HEK293 (cell line): ENCODE results near the gene PTP4A1.

Experiments used
- CTCF ChIA-PET: fragments of 350-600 bp; formaldehyde crosslinking; extraction: SDS; loops from one replicate; lab custom pipeline; 2021; ENCODE audit warnings: antibody characterized with exemption; lab: Yijun Ruan, JAX
- POLR2A ChIA-PET: fragments of 300-600 bp; formaldehyde crosslinking; extraction: SDS; loops from one replicate; lab custom pipeline; 2020; ENCODE audit warnings: antibody characterized with exemption, inconsistent platforms; lab: Yijun Ruan, JAX
- H3K27ac ChIP-seq: fragments of 200-500 bp; sonication (Bioruptor generic); 2 replicates; pipeline ENCODE4 v1.5.1; 2014; ENCODE audit warnings: low read depth, low read length, control low read depth, inconsistent platforms; ENCODE audit errors: extremely low read depth
- H3K36me3 ChIP-seq, 2 experiments: fragments of 200-500 bp in 1 of 2; sonication (Bioruptor generic) in 1 of 2; 1 replicate in 1 of 2; 2 replicates in 1 of 2; pipeline ENCODE4 v1.5.1; 2014 to 2017; ENCODE audit warnings: inconsistent platforms in 2 of 2, low read length in 2 of 2; ENCODE audit not compliant: control insufficient read depth in 2 of 2, insufficient read depth in 1 of 2
- H3K4me1 ChIP-seq: fragments of 200-500 bp; sonication (Bioruptor generic); 2 replicates; pipeline ENCODE4 v1.5.1; 2014; ENCODE audit warnings: mild to moderate bottlenecking, low read length, inconsistent platforms; ENCODE audit not compliant: control insufficient read depth, insufficient read depth
- H3K4me3 ChIP-seq: 2 replicates; pipeline ENCODE4 v1.5.1; 2011; ENCODE audit warnings: low read depth, mild to moderate bottlenecking, control low read depth, low read length, moderate library complexity
- H3K9me3 ChIP-seq: fragments of 200-500 bp; sonication (Bioruptor generic); 2 replicates; pipeline ENCODE4 v1.5.1; 2014; ENCODE audit warnings: low read depth, low read length, inconsistent platforms; ENCODE audit not compliant: control insufficient read depth, insufficient read depth
- EGR2 ChIP-seq: fragments of 450-650 bp; formaldehyde crosslinking; IDR thresholded peaks from 2 replicates; pipeline ENCODE4 v1.5.1; 2016; ENCODE audit warnings: low read depth, missing biosample characterization, missing genetic modification characterization
- ELK4 ChIP-seq: IDR thresholded peaks from 2 replicates; pipeline ENCODE4 v1.6.1; 2011; ENCODE audit warnings: mild to moderate bottlenecking, low read depth, low read length, borderline replicate concordance
- REPIN1 ChIP-seq: fragments of 450-650 bp; formaldehyde crosslinking; IDR thresholded peaks from 2 replicates; pipeline ENCODE4 v1.5.1; 2017; ENCODE audit warnings: missing biosample characterization, missing genetic modification characterization, low read depth
- SP3 ChIP-seq: fragments of 450-650 bp; formaldehyde crosslinking; IDR thresholded peaks from 2 replicates; pipeline ENCODE4 v1.5.1; 2016; ENCODE audit warnings: missing biosample characterization, missing genetic modification characterization
- YY2 ChIP-seq: fragments of 450-650 bp; formaldehyde crosslinking; IDR thresholded peaks from 2 replicates; pipeline ENCODE4 v1.5.1; 2016; ENCODE audit warnings: missing biosample characterization, missing genetic modification characterization
- ZNF112 ChIP-seq: fragments of 450-650 bp; formaldehyde crosslinking; IDR thresholded peaks from 2 replicates; pipeline ENCODE4 v1.5.0; 2017; ENCODE audit warnings: missing biosample characterization, missing genetic modification characterization
- ZNF157 ChIP-seq: fragments of 450-650 bp; formaldehyde crosslinking; IDR thresholded peaks from 2 replicates; pipeline ENCODE4 v1.5.1; 2016; ENCODE audit warnings: missing biosample characterization, missing genetic modification characterization
- ZNF19 ChIP-seq: fragments of 450-650 bp; formaldehyde crosslinking; IDR thresholded peaks from 2 replicates; pipeline ENCODE4; 2016; ENCODE audit warnings: missing biosample characterization, missing genetic modification characterization, low read depth
- ZNF2 ChIP-seq: fragments of 450-650 bp; formaldehyde crosslinking; IDR thresholded peaks from 2 replicates; pipeline ENCODE4 v1.5.1; 2016; ENCODE audit warnings: missing biosample characterization, missing genetic modification characterization
- ZNF239 ChIP-seq: fragments of 450-650 bp; formaldehyde crosslinking; IDR thresholded peaks from 2 replicates; pipeline ENCODE4 v1.5.1; 2016; ENCODE audit warnings: missing biosample characterization, missing genetic modification characterization
- ZNF501 ChIP-seq: fragments of 450-650 bp; formaldehyde crosslinking; IDR thresholded peaks from 2 replicates; pipeline ENCODE4 v1.5.1; 2016; ENCODE audit warnings: missing biosample characterization, missing genetic modification characterization
- ZNF518A ChIP-seq: fragments of 450-650 bp; formaldehyde crosslinking; conservative IDR thresholded peaks from 2 replicates; pipeline ENCODE4 v1.5.1; 2016; ENCODE audit warnings: low read depth, missing biosample characterization, missing genetic modification characterization
- ZNF621 ChIP-seq: fragments of 450-650 bp; formaldehyde crosslinking; IDR thresholded peaks from 2 replicates; pipeline ENCODE4 v1.5.1; 2017; ENCODE audit warnings: missing biosample characterization, missing genetic modification characterization
- ZNF624 ChIP-seq: fragments of 450-650 bp; formaldehyde crosslinking; IDR thresholded peaks from 2 replicates; pipeline ENCODE4 v1.5.1; 2017; ENCODE audit warnings: missing biosample characterization, missing genetic modification characterization
- ZNF629 ChIP-seq: fragments of 450-650 bp; formaldehyde crosslinking; IDR thresholded peaks from 2 replicates; pipeline ENCODE4 v1.5.1; 2017; ENCODE audit warnings: missing biosample characterization, missing genetic modification characterization
- TF ChIP-seq, protein P1 (sequence below): fragments of 450-650 bp; formaldehyde crosslinking; IDR thresholded peaks from 2 replicates; pipeline ENCODE4 v1.5.1; 2017; ENCODE audit warnings: missing biosample characterization, mild to moderate bottlenecking, missing genetic modification characterization, moderate library complexity
- TF ChIP-seq, protein P2 (sequence below): fragments of 450-650 bp; IDR thresholded peaks from 2 replicates; pipeline ENCODE4 v1.5.1; 2018; ENCODE audit warnings: missing biosample characterization, mild to moderate bottlenecking, missing genetic modification characterization
- TF ChIP-seq, protein P3 (sequence below): fragments of 450-650 bp; formaldehyde crosslinking; IDR thresholded peaks from 2 replicates; pipeline ENCODE4 v1.5.1; 2016; ENCODE audit warnings: missing biosample characterization, missing genetic modification characterization
- TF ChIP-seq, protein P4 (sequence below): fragments of 450-650 bp; formaldehyde crosslinking; IDR thresholded peaks from 2 replicates; pipeline ENCODE4 v1.5.1; 2016; ENCODE audit warnings: missing biosample characterization, missing genetic modification characterization

Gene PTP4A1

GRCh38 chr6:63529498-63529897 lies 42.8 kb upstream of the PTP4A1 start:
- H3K36me3 ChIP-seq, result no peaks in the 10 kb centered on the region
- ChIA-PET POLR2A (no interaction called here), CTCF (interaction anchor here (0.9 kb wide), 1 partner anchor 8 kb away, joined by 3 read pairs; no protein-coding TSS in a partner anchor)
- H3K27ac ChIP-seq, result no peak overlapping the region
- H3K4me3 ChIP-seq, result no peak overlapping the region
- H3K9me3 ChIP-seq, result no peaks in the 10 kb centered on the region
- TF ChIP-seq ELK4 (no peak), ZNF624 (tag by site-specific recombination) (no peak), ZNF157 (no peak), ZNF621 (tag by site-specific recombination) (no peak), SP3 (tag by site-specific recombination) (no peak), REPIN1 (tag by site-specific recombination) (no peak), EGR2 (tag by site-specific recombination) (no peak), ZNF239 (tag by site-specific recombination) (no peak), ZNF112 (tag by site-specific recombination) (no peak), ZNF2 (tag by site-specific recombination) (no peak), YY2 (tag by site-specific recombination) (no peak), ZNF629 (tag by site-specific recombination) (no peak)
- TF ChIP-seq, protein P1, sequence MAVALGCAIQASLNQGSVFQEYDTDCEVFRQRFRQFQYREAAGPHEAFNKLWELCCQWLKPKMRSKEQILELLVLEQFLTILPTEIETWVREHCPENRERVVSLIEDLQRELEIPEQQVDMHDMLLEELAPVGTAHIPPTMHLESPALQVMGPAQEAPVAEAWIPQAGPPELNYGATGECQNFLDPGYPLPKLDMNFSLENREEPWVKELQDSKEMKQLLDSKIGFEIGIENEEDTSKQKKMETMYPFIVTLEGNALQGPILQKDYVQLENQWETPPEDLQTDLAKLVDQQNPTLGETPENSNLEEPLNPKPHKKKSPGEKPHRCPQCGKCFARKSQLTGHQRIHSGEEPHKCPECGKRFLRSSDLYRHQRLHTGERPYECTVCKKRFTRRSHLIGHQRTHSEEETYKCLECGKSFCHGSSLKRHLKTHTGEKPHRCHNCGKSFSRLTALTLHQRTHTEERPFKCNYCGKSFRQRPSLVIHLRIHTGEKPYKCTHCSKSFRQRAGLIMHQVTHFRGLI (tag by site-specific recombination), result no peak
- TF ChIP-seq, protein P2, sequence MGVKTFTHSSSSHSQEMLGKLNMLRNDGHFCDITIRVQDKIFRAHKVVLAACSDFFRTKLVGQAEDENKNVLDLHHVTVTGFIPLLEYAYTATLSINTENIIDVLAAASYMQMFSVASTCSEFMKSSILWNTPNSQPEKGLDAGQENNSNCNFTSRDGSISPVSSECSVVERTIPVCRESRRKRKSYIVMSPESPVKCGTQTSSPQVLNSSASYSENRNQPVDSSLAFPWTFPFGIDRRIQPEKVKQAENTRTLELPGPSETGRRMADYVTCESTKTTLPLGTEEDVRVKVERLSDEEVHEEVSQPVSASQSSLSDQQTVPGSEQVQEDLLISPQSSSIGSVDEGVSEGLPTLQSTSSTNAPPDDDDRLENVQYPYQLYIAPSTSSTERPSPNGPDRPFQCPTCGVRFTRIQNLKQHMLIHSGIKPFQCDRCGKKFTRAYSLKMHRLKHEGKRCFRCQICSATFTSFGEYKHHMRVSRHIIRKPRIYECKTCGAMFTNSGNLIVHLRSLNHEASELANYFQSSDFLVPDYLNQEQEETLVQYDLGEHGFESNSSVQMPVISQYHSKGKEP (tag by site-specific recombination), result no peak
- TF ChIP-seq, protein P3, sequence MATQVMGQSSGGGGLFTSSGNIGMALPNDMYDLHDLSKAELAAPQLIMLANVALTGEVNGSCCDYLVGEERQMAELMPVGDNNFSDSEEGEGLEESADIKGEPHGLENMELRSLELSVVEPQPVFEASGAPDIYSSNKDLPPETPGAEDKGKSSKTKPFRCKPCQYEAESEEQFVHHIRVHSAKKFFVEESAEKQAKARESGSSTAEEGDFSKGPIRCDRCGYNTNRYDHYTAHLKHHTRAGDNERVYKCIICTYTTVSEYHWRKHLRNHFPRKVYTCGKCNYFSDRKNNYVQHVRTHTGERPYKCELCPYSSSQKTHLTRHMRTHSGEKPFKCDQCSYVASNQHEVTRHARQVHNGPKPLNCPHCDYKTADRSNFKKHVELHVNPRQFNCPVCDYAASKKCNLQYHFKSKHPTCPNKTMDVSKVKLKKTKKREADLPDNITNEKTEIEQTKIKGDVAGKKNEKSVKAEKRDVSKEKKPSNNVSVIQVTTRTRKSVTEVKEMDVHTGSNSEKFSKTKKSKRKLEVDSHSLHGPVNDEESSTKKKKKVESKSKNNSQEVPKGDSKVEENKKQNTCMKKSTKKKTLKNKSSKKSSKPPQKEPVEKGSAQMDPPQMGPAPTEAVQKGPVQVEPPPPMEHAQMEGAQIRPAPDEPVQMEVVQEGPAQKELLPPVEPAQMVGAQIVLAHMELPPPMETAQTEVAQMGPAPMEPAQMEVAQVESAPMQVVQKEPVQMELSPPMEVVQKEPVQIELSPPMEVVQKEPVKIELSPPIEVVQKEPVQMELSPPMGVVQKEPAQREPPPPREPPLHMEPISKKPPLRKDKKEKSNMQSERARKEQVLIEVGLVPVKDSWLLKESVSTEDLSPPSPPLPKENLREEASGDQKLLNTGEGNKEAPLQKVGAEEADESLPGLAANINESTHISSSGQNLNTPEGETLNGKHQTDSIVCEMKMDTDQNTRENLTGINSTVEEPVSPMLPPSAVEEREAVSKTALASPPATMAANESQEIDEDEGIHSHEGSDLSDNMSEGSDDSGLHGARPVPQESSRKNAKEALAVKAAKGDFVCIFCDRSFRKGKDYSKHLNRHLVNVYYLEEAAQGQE (tag by site-specific recombination), result no peak
- H3K4me1 ChIP-seq, result peaks cover 4% of the 10 kb centered on the region; the same call in 1 of the 2 replicates

DNA sequence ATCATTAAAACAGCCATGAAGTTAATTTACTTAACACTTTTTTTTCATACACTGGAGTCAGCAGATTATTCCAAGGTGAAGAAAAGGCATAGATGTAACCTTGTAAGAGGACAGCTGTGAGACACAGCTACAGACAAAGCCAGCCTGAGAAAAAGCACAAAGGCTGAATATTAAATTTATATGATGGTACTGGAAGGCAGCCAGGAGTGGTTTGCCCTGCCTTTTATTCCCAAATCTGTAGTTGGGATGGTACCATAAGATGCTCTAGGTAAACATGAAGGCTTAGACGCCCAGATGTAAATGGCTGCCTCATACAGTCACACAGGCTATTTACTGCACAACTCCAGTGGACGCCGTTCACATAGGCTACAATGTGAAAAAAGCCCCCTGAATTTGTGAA lies 42.1 kb upstream of the PTP4A1 start:
- TF ChIP-seq, protein P4, sequence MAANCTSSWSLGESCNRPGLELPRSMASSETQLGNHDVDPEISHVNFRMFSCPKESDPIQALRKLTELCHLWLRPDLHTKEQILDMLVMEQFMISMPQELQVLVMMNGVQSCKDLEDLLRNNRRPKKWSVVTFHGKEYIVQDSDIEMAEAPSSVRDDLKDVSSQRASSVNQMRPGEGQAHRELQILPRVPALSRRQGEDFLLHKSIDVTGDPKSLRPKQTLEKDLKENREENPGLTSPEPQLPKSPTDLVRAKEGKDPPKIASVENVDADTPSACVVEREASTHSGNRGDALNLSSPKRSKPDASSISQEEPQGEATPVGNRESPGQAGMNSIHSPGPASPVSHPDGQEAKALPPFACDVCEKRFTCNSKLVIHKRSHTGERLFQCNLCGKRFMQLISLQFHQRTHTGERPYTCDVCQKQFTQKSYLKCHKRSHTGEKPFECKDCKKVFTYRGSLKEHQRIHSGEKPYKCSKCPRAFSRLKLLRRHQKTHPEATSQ, result no peak
- TF ChIP-seq ZNF518A (tag by site-specific recombination) (no peak), ZNF19 (no peak), ZNF501 (no peak)
- Histone ChIP-seq H3K4me1 (peaks cover 4% of the 10 kb centered on the region; the same call in 1 of the 2 replicates), H3K4me3 (no peak overlapping the region), H3K9me3 (no peaks in the 10 kb centered on the region), H3K36me3 (no peaks in the 10 kb centered on the region), H3K27ac (no peak overlapping the region)
- CTCF ChIA-PET, result interaction anchor here (0.7 to 1.2 kb wide), 3 partner anchors 9 to 44 kb away, joined by 3 to 4 read pairs (median 4); no protein-coding TSS in a partner anchor
- POLR2A ChIA-PET, result interaction anchor here (0.6 kb wide), 1 partner anchor 133 kb away, joined by 3 read pairs; no protein-coding TSS in a partner anchor
